T-helper 17 cell (primary cell): Measurements from ENCODE around the gene PLB1. TPM values are rescaled to one million over a fixed set of nuclear protein-coding genes. Genes with fewer than 3 reads are reported as not detected.

ENCODE experiments used
- ATAC-seq: fragments of 150-1000 bp; cut with Tn5 transposase; 2 replicates; pipeline ENCODE4 v1.10.0; 2021; ENCODE audit warnings: mild to moderate bottlenecking, moderate library complexity
- DNase-seq, 3 donors: peaks; one replicate each; pipeline versions ENCODE4 v3.0.0 to v3.0.0-alpha.2; 2020 to 2021
- H3K9me3 ChIP-seq: one replicate; pipeline ENCODE4 v1.7.0; 2013; ENCODE audit warnings: low read length, mild to moderate bottlenecking; ENCODE audit not compliant: control insufficient read depth, poor library complexity, severe bottlenecking
- H3K27ac Mint-ChIP-seq: one replicate; pipeline ENCODE4 v1.8.0; 2022; ENCODE audit warnings: mild to moderate bottlenecking, moderate library complexity, mixed read lengths
- H3K27me3 Mint-ChIP-seq: one replicate; pipeline ENCODE4 v1.8.0; 2022; ENCODE audit warnings: mixed read lengths
- H3K36me3 Mint-ChIP-seq: one replicate; pipeline ENCODE4 v1.8.0; 2022; ENCODE audit warnings: low read depth, mixed read lengths
- H3K4me1 Mint-ChIP-seq: one replicate; pipeline ENCODE4 v1.8.0; 2022; ENCODE audit warnings: mild to moderate bottlenecking, mixed read lengths
- H3K4me3 Mint-ChIP-seq: one replicate; pipeline ENCODE4 v1.8.0; 2022; ENCODE audit warnings: mild to moderate bottlenecking, moderate library complexity, mixed read lengths
- total RNA-seq, 4 donors: library from RNA in 2 of 4; stranded (reverse) in 2 of 4; gene quantifications; one replicate each; pipeline ENCODE4 v1.2.3 and lab custom pipeline; 2022 to 2026

PLB1 gene
- total RNA-seq, 2 donors from 2014 or later = 2.2 to 2.7 TPM

GRCh38 chr2:28626376-28626775 is 130.5 kb downstream of the PLB1 start:
- peaks cover 41% of the 10 kb centered on the region for H3K4me1 Mint-ChIP-seq
- H3K9me3 ChIP-seq = no peaks in the 10 kb centered on the region
- no peaks in the 10 kb centered on the region for H3K27me3 Mint-ChIP-seq
- peaks cover 2% of the 10 kb centered on the region for H3K36me3 Mint-ChIP-seq
- ATAC-seq (no peak), DNase-seq (no peak)
- peak overlapping the region; percentile 60 for H3K4me3 Mint-ChIP-seq
- no peak overlapping the region for H3K27ac Mint-ChIP-seq

GRCh38 chr2:28626891-28627421 is 131.1 kb downstream of the PLB1 start:
- ATAC-seq (no peak), DNase-seq (no peak)
- Mint-ChIP-seq H3K27ac (no peak overlapping the region), H3K36me3 (peaks cover 2% of the 10 kb centered on the region), H3K4me1 (peaks cover 36% of the 10 kb centered on the region), H3K27me3 (no peaks in the 10 kb centered on the region), H3K4me3 (no peak overlapping the region)
- no peaks in the 10 kb centered on the region for H3K9me3 ChIP-seq

GRCh38 chr2:28627722-28628480 is 132.0 kb downstream of the PLB1 start:
- H3K27ac Mint-ChIP-seq = no peak overlapping the region
- DNase-seq = no peak

GRCh38 chr2:28628506-28628905 is 132.6 kb downstream of the PLB1 start:
- Mint-ChIP-seq H3K27ac (peak overlapping the region; percentile 8), H3K4me3 (no peak overlapping the region), H3K4me1 (peaks cover 25% of the 10 kb centered on the region), H3K27me3 (no peaks in the 10 kb centered on the region), H3K36me3 (peaks cover 2% of the 10 kb centered on the region)
- ATAC-seq (no peak), DNase-seq (no peak)
- no peaks in the 10 kb centered on the region for H3K9me3 ChIP-seq

More at GRCh38 chr2:28627722-28628480, 132.0 kb downstream of the PLB1 start:
- H3K36me3 Mint-ChIP-seq = peaks cover 2% of the 10 kb centered on the region
- no peaks in the 10 kb centered on the region for H3K9me3 ChIP-seq
- peaks cover 29% of the 10 kb centered on the region for H3K4me1 Mint-ChIP-seq
- ATAC-seq = no peak
- no peaks in the 10 kb centered on the region for H3K27me3 Mint-ChIP-seq
- H3K4me3 Mint-ChIP-seq = peak overlapping the region; percentile 45

GRCh38 chr2:28628987-28629386 is 133.1 kb downstream of the PLB1 start:
- Mint-ChIP-seq H3K27me3 (no peaks in the 10 kb centered on the region), H3K4me3 (no peak overlapping the region), H3K27ac (peak overlapping the region; percentile 8), H3K36me3 (peaks cover 2% of the 10 kb centered on the region), H3K4me1 (peaks cover 23% of the 10 kb centered on the region)
- no peak for DNase-seq
- no peaks in the 10 kb centered on the region for H3K9me3 ChIP-seq
- no peak for ATAC-seq

- Mint-ChIP-seq H3K27me3 (no peaks in the 10 kb centered on the region), H3K36me3 (peaks cover 2% of the 10 kb centered on the region), H3K27ac (no peak overlapping the region), H3K4me3 (no peak overlapping the region), H3K4me1 (peaks cover 16% of the 10 kb centered on the region)
- DNase-seq (no peak), ATAC-seq (no peak)
- H3K9me3 ChIP-seq = no peaks in the 10 kb centered on the region
Observed at GRCh38 chr2:28629910-28630309, 134.1 kb downstream of the PLB1 start.

- DNase-seq (no peak), ATAC-seq (no peak)
- no peaks in the 10 kb centered on the region for H3K9me3 ChIP-seq
- peaks cover 2% of the 10 kb centered on the region for H3K36me3 Mint-ChIP-seq
- H3K27me3 Mint-ChIP-seq = no peaks in the 10 kb centered on the region
- H3K4me3 Mint-ChIP-seq = no peak overlapping the region
- no peak overlapping the region for H3K27ac Mint-ChIP-seq
- H3K4me1 Mint-ChIP-seq = peaks cover 11% of the 10 kb centered on the region
Observed at GRCh38 chr2:28630341-28630740, 134.5 kb downstream of the PLB1 start.

GRCh38 chr2:28631514-28632206 is 135.8 kb downstream of the PLB1 start:
- peaks cover 2% of the 10 kb centered on the region for H3K36me3 Mint-ChIP-seq
- ATAC-seq = no peak

GRCh38 chr2:28632791-28633190 is 136.9 kb downstream of the PLB1 start:
- H3K4me3 Mint-ChIP-seq = no peak overlapping the region
- DNase-seq (no peak), ATAC-seq (no peak)
- peaks cover 2% of the 10 kb centered on the region for H3K36me3 Mint-ChIP-seq
- H3K27ac Mint-ChIP-seq = peak overlapping the region; percentile 16
- no peaks in the 10 kb centered on the region for H3K9me3 ChIP-seq
- peaks cover 8% of the 10 kb centered on the region for H3K4me1 Mint-ChIP-seq
- H3K27me3 Mint-ChIP-seq = no peaks in the 10 kb centered on the region

More at GRCh38 chr2:28631514-28632206, 135.8 kb downstream of the PLB1 start:
- Mint-ChIP-seq H3K4me1 (peaks cover 12% of the 10 kb centered on the region), H3K27me3 (no peaks in the 10 kb centered on the region), H3K4me3 (no peak overlapping the region), H3K27ac (peak overlapping the region; percentile 29)
- H3K9me3 ChIP-seq = no peaks in the 10 kb centered on the region
- no peak for DNase-seq

GRCh38 chr2:28633204-28633603 is 137.3 kb downstream of the PLB1 start:
- H3K4me1 Mint-ChIP-seq = peaks cover 8% of the 10 kb centered on the region
- no peak overlapping the region for H3K4me3 Mint-ChIP-seq
- ATAC-seq = no peak
- peaks cover 4% of the 10 kb centered on the region for H3K36me3 Mint-ChIP-seq
- DNase-seq = no peak
- H3K27ac Mint-ChIP-seq = no peak overlapping the region
- H3K9me3 ChIP-seq = no peaks in the 10 kb centered on the region
- no peaks in the 10 kb centered on the region for H3K27me3 Mint-ChIP-seq

GRCh38 chr2:28633746-28634145 is 137.9 kb downstream of the PLB1 start:
- Mint-ChIP-seq H3K36me3 (peaks cover 4% of the 10 kb centered on the region), H3K4me1 (peaks cover 12% of the 10 kb centered on the region), H3K27ac (peak overlapping the region; percentile 14), H3K27me3 (no peaks in the 10 kb centered on the region), H3K4me3 (no peak overlapping the region)
- DNase-seq = no peak
- no peaks in the 10 kb centered on the region for H3K9me3 ChIP-seq
- ATAC-seq = no peak

GRCh38 chr2:28635191-28635611 is 139.3 kb downstream of the PLB1 start:
- Mint-ChIP-seq H3K27me3 (no peaks in the 10 kb centered on the region), H3K27ac (peak overlapping the region; percentile 39), H3K4me3 (no peak overlapping the region), H3K36me3 (peaks cover 4% of the 10 kb centered on the region), H3K4me1 (peaks cover 15% of the 10 kb centered on the region)
- ATAC-seq = no peak
- DNase-seq = no peak
- H3K9me3 ChIP-seq = no peaks in the 10 kb centered on the region

GRCh38 chr2:28636491-28636890 is 140.6 kb downstream of the PLB1 start:
- peak overlapping the region; percentile 39 for H3K27ac Mint-ChIP-seq
- no peak overlapping the region for H3K4me3 Mint-ChIP-seq
- ATAC-seq = no peak
- H3K9me3 ChIP-seq = no peaks in the 10 kb centered on the region
- DNase-seq = no peak
- H3K36me3 Mint-ChIP-seq = peaks cover 2% of the 10 kb centered on the region
- H3K4me1 Mint-ChIP-seq = peaks cover 13% of the 10 kb centered on the region
- H3K27me3 Mint-ChIP-seq = no peaks in the 10 kb centered on the region
